BE2C (cell line): Measurements from ENCODE around the gene CCL26. TPM values are rescaled to one million over a fixed set of nuclear protein-coding genes. Genes with fewer than 3 reads are reported as not detected.

Experiments used
- DNase-seq: peaks from one replicate; pipeline ENCODE4 v3.0.0-alpha.2; 2020
- H3K27me3 ChIP-seq: fragments of 250-450 bp; sonication (Bioruptor Pico); 2 replicates; pipeline ENCODE4 v1.5.1; 2020; ENCODE audit warnings: mild to moderate bottlenecking
- H3K36me3 ChIP-seq: fragments of 250-450 bp; sonication (Bioruptor Pico); 2 replicates; pipeline ENCODE4 v1.5.1; 2020; ENCODE audit warnings: mild to moderate bottlenecking
- H3K4me1 ChIP-seq: fragments of 250-450 bp; sonication (Bioruptor Pico); 2 replicates; pipeline ENCODE4 v1.5.1; 2020
- H3K4me3 ChIP-seq: 2 replicates; pipeline ENCODE4 v1.5.1; 2011; ENCODE audit warnings: low read depth, low read length
- H3K9me3 ChIP-seq: fragments of 250-450 bp; sonication (Bioruptor Pico); 2 replicates; pipeline ENCODE4 v1.5.1; 2020
- CTCF ChIP-seq: IDR thresholded peaks from 2 replicates; pipeline ENCODE4 v1.5.1; 2012; ENCODE audit warnings: mild to moderate bottlenecking, low read depth, low read length
- polyA plus RNA-seq: library from polyadenylated mRNA; unstranded; fragments of >200 nt; gene quantifications from one replicate; pipeline ENCODE4 v1.2.1, GENCODE V29; 2012; ENCODE audit warnings: low read depth, missing spikeins; ENCODE audit not compliant: insufficient read length, insufficient read depth

The CCL26 gene
- not detected for polyA plus RNA-seq

- DNase-seq, result no peak
- H3K4me1 ChIP-seq, result no peaks in the 10 kb centered on the region
- no peak for TF ChIP-seq CTCF
Measured at GRCh38 chr7:75772081-75773077, at the start of gene CCL26. TSS of gene CCL26 (minus strand) at chr7:75772211. CDS start at chr7:75772176, 35 bp downstream.

GRCh38 chr7:75820688-75821087 lies 48.7 kb upstream of the CCL26 start:
- Histone ChIP-seq H3K27me3 (peaks cover 6% of the 10 kb centered on the region), H3K36me3 (no peaks in the 10 kb centered on the region), H3K4me3 (no peak overlapping the region), H3K4me1 (no peaks in the 10 kb centered on the region), H3K9me3 (no peaks in the 10 kb centered on the region)
- DNase-seq, result no peak
- no peak for TF ChIP-seq CTCF

More at GRCh38 chr7:75772081-75773077, at the start of gene CCL26:
- no peaks in the 10 kb centered on the region for H3K27me3 ChIP-seq
- H3K4me3 ChIP-seq, result no peak within 1 kb of the TSS
- no peaks in the 10 kb centered on the region for H3K36me3 ChIP-seq
- no peaks in the 10 kb centered on the region for H3K9me3 ChIP-seq

- no peaks in the 10 kb centered on the region for H3K4me1 ChIP-seq
- no peak for TF ChIP-seq CTCF
- H3K4me3 ChIP-seq, result no peak overlapping the region
- H3K9me3 ChIP-seq, result no peaks in the 10 kb centered on the region
- H3K36me3 ChIP-seq, result no peaks in the 10 kb centered on the region
- peaks cover 9% of the 10 kb centered on the region for H3K27me3 ChIP-seq
- DNase-seq, result no peak
Measured at GRCh38 chr7:75819711-75820110, 47.7 kb upstream of the CCL26 start.

- no peak for TF ChIP-seq CTCF
- no peaks in the 10 kb centered on the region for H3K4me1 ChIP-seq
- H3K27me3 ChIP-seq, result peaks cover 9% of the 10 kb centered on the region
- no peak overlapping the region for H3K4me3 ChIP-seq
- no peaks in the 10 kb centered on the region for H3K36me3 ChIP-seq
- DNase-seq, result no peak
- no peaks in the 10 kb centered on the region for H3K9me3 ChIP-seq
Measured at GRCh38 chr7:75818472-75818871, 46.5 kb upstream of the CCL26 start.

GRCh38 chr7:75817116-75817515 lies 45.1 kb upstream of the CCL26 start:
- Histone ChIP-seq H3K27me3 (peaks cover 9% of the 10 kb centered on the region), H3K9me3 (no peaks in the 10 kb centered on the region), H3K4me3 (no peak overlapping the region), H3K4me1 (no peaks in the 10 kb centered on the region), H3K36me3 (no peaks in the 10 kb centered on the region)
- no peak for TF ChIP-seq CTCF
- DNase-seq, result no peak

- no peak for TF ChIP-seq CTCF
- Histone ChIP-seq H3K9me3 (no peaks in the 10 kb centered on the region), H3K4me3 (no peak overlapping the region), H3K27me3 (peaks cover 9% of the 10 kb centered on the region), H3K4me1 (no peaks in the 10 kb centered on the region), H3K36me3 (no peaks in the 10 kb centered on the region)
- DNase-seq, result no peak
Measured at GRCh38 chr7:75815418-75816064, 43.5 kb upstream of the CCL26 start.
